Activated naive CD8-positive, alpha-beta T cell treated with anti-CD3 and anti-CD28 coated beads, Interleukin-2, amount 10 ng/mL, durations not matched to agents 7 days and 5 days (primary cell): ENCODE data around the gene RAD9A. TPM values are rescaled to one million over a fixed set of nuclear protein-coding genes. Genes with fewer than 3 reads are reported as not detected.

Source experiments
- ATAC-seq: fragments of 150-1000 bp; cut with Tn5 transposase; one replicate; pipeline ENCODE4 v1.10.0; 2021; ENCODE audit warnings: low read depth, moderate library complexity
- POLR2A ChIA-PET: fragments of 350-600 bp; sonication (Branson Sonifier 250); formaldehyde crosslinking; loops from one replicate; lab custom pipeline; 2021; ENCODE audit warnings: antibody characterized with exemption; lab: Charles Lee
- DNase-seq: peaks from one replicate; pipeline ENCODE4 v3.0.0; 2021
- H3K27ac Mint-ChIP-seq: one replicate; pipeline ENCODE4 v1.8.0; 2022; ENCODE audit warnings: mild to moderate bottlenecking, mixed read lengths
- H3K27me3 Mint-ChIP-seq: one replicate; pipeline ENCODE4 v1.8.0; 2022; ENCODE audit warnings: mild to moderate bottlenecking, moderate library complexity, mixed read lengths
- H3K36me3 Mint-ChIP-seq: one replicate; pipeline ENCODE4 v1.8.0; 2021; ENCODE audit warnings: mild to moderate bottlenecking, mixed read lengths
- H3K4me1 Mint-ChIP-seq: one replicate; pipeline ENCODE4 v1.8.0; 2021; ENCODE audit warnings: mixed read lengths
- H3K4me3 Mint-ChIP-seq: one replicate; pipeline ENCODE4 v1.8.0; 2022; ENCODE audit warnings: mild to moderate bottlenecking, moderate library complexity, mixed read lengths
- H3K9me3 Mint-ChIP-seq: one replicate; pipeline ENCODE4 v1.8.0; 2021; ENCODE audit warnings: mixed read lengths
- total RNA-seq, 2 experiments: library from RNA; stranded (reverse); gene quantifications; one replicate each; pipeline ENCODE4 v1.2.3, GENCODE V29; 2021

RAD9A gene
- total RNA-seq, 2 experiments from 2014 or later = 65.3 to 67.1 TPM

GRCh38 chr11:67433536-67434394 lies 42.0 kb downstream of the RAD9A start:
- H3K4me3 Mint-ChIP-seq = peak overlapping the region; percentile 98
- peak; percentile 53 for DNase-seq
- H3K4me1 Mint-ChIP-seq = peaks cover 37% of the 10 kb centered on the region
- H3K9me3 Mint-ChIP-seq = no peaks in the 10 kb centered on the region
- POLR2A ChIA-PET = interaction anchor here (1.0 to 16.3 kb wide), 7 partner anchors 9 to 52 kb away, joined by 3 to 491 read pairs (median 4); partner anchors contain the start of genes CARNS1, CORO1B, PPP1CA and TBC1D10C
- H3K27ac Mint-ChIP-seq = peak overlapping the region; percentile 78
- peaks cover 32% of the 10 kb centered on the region for H3K36me3 Mint-ChIP-seq
- H3K27me3 Mint-ChIP-seq = no peaks in the 10 kb centered on the region
- no peak for ATAC-seq

- Mint-ChIP-seq H3K9me3 (no peaks in the 10 kb centered on the region), H3K4me3 (peak overlapping the region; percentile 98), H3K36me3 (peaks cover 37% of the 10 kb centered on the region), H3K27ac (peak overlapping the region; percentile 78), H3K27me3 (no peaks in the 10 kb centered on the region), H3K4me1 (peaks cover 41% of the 10 kb centered on the region)
- no peak for ATAC-seq
- POLR2A ChIA-PET = interaction anchor here (0.7 to 16.3 kb wide), 8 partner anchors 9 to 61 kb away, joined by 3 to 491 read pairs (median 4); partner anchors contain the start of genes CARNS1, CLCF1, CORO1B and PPP1CA
- DNase-seq = no peak
These were observed 42.7 kb downstream of the RAD9A start for GRCh38 chr11:67434395-67434881.

GRCh38 chr11:67435031-67435726 lies 43.4 kb downstream of the RAD9A start:
- Mint-ChIP-seq H3K27me3 (no peaks in the 10 kb centered on the region), H3K4me3 (peak overlapping the region; percentile 98), H3K36me3 (peaks cover 40% of the 10 kb centered on the region), H3K4me1 (peaks cover 44% of the 10 kb centered on the region), H3K9me3 (no peaks in the 10 kb centered on the region), H3K27ac (peak overlapping the region; percentile 89)
- POLR2A ChIA-PET = interaction anchor here (0.5 to 16.3 kb wide), 14 partner anchors 8 to 82 kb away, joined by 3 to 491 read pairs (median 14); partner anchors contain the start of genes AIP, CARNS1, CLCF1 and CORO1B
- ATAC-seq (no peak), DNase-seq (peak; percentile 52)

GRCh38 chr11:67435727-67436458 lies 44.1 kb downstream of the RAD9A start:
- Mint-ChIP-seq H3K27me3 (no peaks in the 10 kb centered on the region), H3K36me3 (peaks cover 37% of the 10 kb centered on the region), H3K9me3 (no peaks in the 10 kb centered on the region), H3K4me3 (peak overlapping the region; percentile 98), H3K27ac (peak overlapping the region; percentile 96), H3K4me1 (peaks cover 45% of the 10 kb centered on the region)
- POLR2A ChIA-PET = interaction anchor here (0.5 to 16.3 kb wide), 17 partner anchors 7 to 214 kb away, joined by 3 to 491 read pairs (median 32); partner anchors contain the start of genes ACY3, AIP, CARNS1 and PITPNM1
- peak; percentile 4 for ATAC-seq
- DNase-seq = peak; percentile 56

- H3K4me1 Mint-ChIP-seq = peaks cover 47% of the 10 kb centered on the region
- ATAC-seq (peak; percentile 40), DNase-seq (peak; percentile 79)
- peak overlapping the region; percentile 98 for H3K4me3 Mint-ChIP-seq
- H3K27me3 Mint-ChIP-seq = no peaks in the 10 kb centered on the region
- H3K9me3 Mint-ChIP-seq = no peaks in the 10 kb centered on the region
- H3K36me3 Mint-ChIP-seq = peaks cover 37% of the 10 kb centered on the region
- peak overlapping the region; percentile 96 for H3K27ac Mint-ChIP-seq
- POLR2A ChIA-PET = interaction anchor here (0.6 to 16.3 kb wide), 24 partner anchors 8 to 213 kb away, joined by 3 to 491 read pairs (median 9); partner anchors contain the start of genes ACY3, AIP, CABP4 and CARNS1
These were observed 44.8 kb downstream of the RAD9A start for GRCh38 chr11:67436459-67437081.

GRCh38 chr11:67437082-67437808 lies 45.5 kb downstream of the RAD9A start, which contains the start of gene PTPRCAP:
TSS of gene PTPRCAP (minus strand) at chr11:67437682. CDS start at chr11:67437619, 63 bp downstream.
- Mint-ChIP-seq H3K4me3 (peak within 1 kb of the TSS; percentile 98), H3K27me3 (no peaks in the 10 kb centered on the region), H3K4me1 (peaks cover 40% of the 10 kb centered on the region), H3K9me3 (no peaks in the 10 kb centered on the region), H3K27ac (peak within 1 kb of the TSS; percentile 96), H3K36me3 (peaks cover 30% of the 10 kb centered on the region)
- DNase-seq (peak; percentile 85), ATAC-seq (peak; percentile 46)
- POLR2A ChIA-PET = interaction anchor here (0.6 to 16.3 kb wide), 30 partner anchors 8 to 212 kb away, joined by 3 to 491 read pairs (median 8); partner anchors contain the start of genes AIP, ANKRD13D, CABP4 and CARNS1

- Mint-ChIP-seq H3K36me3 (peaks cover 29% of the 10 kb centered on the region), H3K4me1 (peaks cover 38% of the 10 kb centered on the region), H3K4me3 (peak overlapping the region; percentile 98), H3K9me3 (no peaks in the 10 kb centered on the region), H3K27ac (peak overlapping the region; percentile 96), H3K27me3 (no peaks in the 10 kb centered on the region)
- ATAC-seq = no peak
- no peak for DNase-seq
- POLR2A ChIA-PET = interaction anchor here (0.7 to 16.3 kb wide), 25 partner anchors 8 to 211 kb away, joined by 3 to 491 read pairs (median 8); partner anchors contain the start of genes AIP, ANKRD13D, CABP4 and CARNS1
These were observed 46.0 kb downstream of the RAD9A start for GRCh38 chr11:67437809-67438157.

GRCh38 chr11:67438158-67438902 lies 46.5 kb downstream of the RAD9A start:
- Mint-ChIP-seq H3K27ac (peak overlapping the region; percentile 96), H3K4me3 (peak overlapping the region; percentile 98), H3K36me3 (peaks cover 29% of the 10 kb centered on the region), H3K9me3 (no peaks in the 10 kb centered on the region), H3K27me3 (no peaks in the 10 kb centered on the region), H3K4me1 (peaks cover 35% of the 10 kb centered on the region)
- POLR2A ChIA-PET = interaction anchor here (0.6 to 16.3 kb wide), 25 partner anchors 7 to 210 kb away, joined by 3 to 491 read pairs (median 8); partner anchors contain the start of genes AIP, ANKRD13D, CABP4 and CARNS1
- DNase-seq (peak; percentile 86), ATAC-seq (peak; percentile 43)

GRCh38 chr11:67439321-67440228 lies 47.8 kb downstream of the RAD9A start:
- H3K4me3 Mint-ChIP-seq = peak overlapping the region; percentile 98
- peaks cover 34% of the 10 kb centered on the region for H3K4me1 Mint-ChIP-seq
- ATAC-seq = no peak
- peaks cover 29% of the 10 kb centered on the region for H3K36me3 Mint-ChIP-seq
- peak; percentile 61 for DNase-seq
- POLR2A ChIA-PET = interaction anchor here (0.5 to 16.3 kb wide), 13 partner anchors 8 to 207 kb away, joined by 5 to 491 read pairs (median 39); partner anchors contain the start of genes AIP, CARNS1, PITPNM1 and PPP1CA
- no peaks in the 10 kb centered on the region for H3K9me3 Mint-ChIP-seq
- peak overlapping the region; percentile 96 for H3K27ac Mint-ChIP-seq
- no peaks in the 10 kb centered on the region for H3K27me3 Mint-ChIP-seq
